OCI-LY3 (cell line): Measurements from ENCODE around the gene ZNF205.

Experiments used
- EZH2phosphoT487 ChIP-seq: fragments of 200-600 bp; shearing (Covaris generic); IDR thresholded peaks from 2 replicates; pipeline ENCODE4 v1.6.1; 2018; ENCODE audit warnings: antibody characterized with exemption, mixed run types, low read depth
- TF ChIP-seq, protein P1 (sequence below): fragments of 200-600, 300-600 bp; sonication (generic); IDR thresholded peaks from 2 replicates; pipeline ENCODE4 v1.5.1; 2014; ENCODE audit warnings: antibody characterized with exemption, low read length, low read depth

DNA sequence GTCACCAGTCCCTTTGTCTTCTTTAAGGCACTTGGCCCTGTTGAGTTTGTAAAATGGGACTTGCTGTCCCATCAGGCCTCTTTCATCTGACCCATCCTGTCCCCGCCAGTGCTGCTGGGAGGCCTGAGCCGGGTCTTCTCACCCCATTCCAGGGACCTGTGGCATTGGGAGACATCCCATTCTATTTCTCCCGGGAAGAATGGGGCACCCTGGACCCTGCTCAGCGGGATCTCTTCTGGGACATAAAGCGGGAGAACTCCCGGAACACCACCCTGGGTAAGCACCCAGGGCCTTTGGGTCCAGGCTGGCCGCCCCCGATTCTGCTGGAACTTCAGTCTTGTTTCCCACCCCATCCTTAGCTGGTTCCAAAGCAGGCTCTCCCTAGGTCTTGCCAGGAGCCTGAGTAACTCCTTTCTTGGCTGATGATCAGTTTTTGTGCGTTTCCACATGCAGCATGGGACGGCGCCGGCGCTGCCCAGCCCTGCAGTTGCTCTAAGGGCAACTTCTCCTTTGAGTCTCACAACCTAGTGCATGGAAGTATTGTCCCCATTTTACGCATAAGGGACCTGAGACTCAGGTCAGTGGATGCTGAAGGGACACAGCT, 26.5 kb downstream of the ZNF205 start:
- TF ChIP-seq, protein P1, sequence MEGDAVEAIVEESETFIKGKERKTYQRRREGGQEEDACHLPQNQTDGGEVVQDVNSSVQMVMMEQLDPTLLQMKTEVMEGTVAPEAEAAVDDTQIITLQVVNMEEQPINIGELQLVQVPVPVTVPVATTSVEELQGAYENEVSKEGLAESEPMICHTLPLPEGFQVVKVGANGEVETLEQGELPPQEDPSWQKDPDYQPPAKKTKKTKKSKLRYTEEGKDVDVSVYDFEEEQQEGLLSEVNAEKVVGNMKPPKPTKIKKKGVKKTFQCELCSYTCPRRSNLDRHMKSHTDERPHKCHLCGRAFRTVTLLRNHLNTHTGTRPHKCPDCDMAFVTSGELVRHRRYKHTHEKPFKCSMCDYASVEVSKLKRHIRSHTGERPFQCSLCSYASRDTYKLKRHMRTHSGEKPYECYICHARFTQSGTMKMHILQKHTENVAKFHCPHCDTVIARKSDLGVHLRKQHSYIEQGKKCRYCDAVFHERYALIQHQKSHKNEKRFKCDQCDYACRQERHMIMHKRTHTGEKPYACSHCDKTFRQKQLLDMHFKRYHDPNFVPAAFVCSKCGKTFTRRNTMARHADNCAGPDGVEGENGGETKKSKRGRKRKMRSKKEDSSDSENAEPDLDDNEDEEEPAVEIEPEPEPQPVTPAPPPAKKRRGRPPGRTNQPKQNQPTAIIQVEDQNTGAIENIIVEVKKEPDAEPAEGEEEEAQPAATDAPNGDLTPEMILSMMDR, result no peak
- TF ChIP-seq EZH2phosphoT487, result no peak
